SJSA1 (cell line): ENCODE results near the gene CUTA. TPM values are rescaled to one million over a fixed set of nuclear protein-coding genes. Genes with fewer than 3 reads are reported as not detected.
A peak's percentile ranks its signal among the peaks of the same experiment; 100 is the strongest.

Experiments used
- DNase-seq, 2 experiments: peaks; one replicate each; pipeline ENCODE4 v3.0.0-alpha.2; 2015 to 2020; ENCODE audit warnings: low spot score in 2 of 2, low read depth in 1 of 2
- H3K27ac ChIP-seq: fragments of 250-450 bp; sonication (Bioruptor Pico); 2 replicates; pipeline ENCODE4 v1.5.1; 2020; ENCODE audit warnings: mild to moderate bottlenecking, moderate library complexity
- H3K27me3 ChIP-seq: fragments of 250-450 bp; sonication (Bioruptor Pico); replicated peaks from 2 replicates; pipeline ENCODE4 v1.5.1; 2020; ENCODE audit warnings: mild to moderate bottlenecking, moderate library complexity
- H3K36me3 ChIP-seq: fragments of 250-450 bp; sonication (Bioruptor Pico); 2 replicates; pipeline ENCODE4 v1.5.1; 2020; ENCODE audit warnings: mild to moderate bottlenecking
- H3K4me1 ChIP-seq: fragments of 250-450 bp; sonication (Bioruptor Pico); replicated peaks from 2 replicates; pipeline ENCODE4 v1.6.1; 2021; ENCODE audit warnings: mild to moderate bottlenecking
- H3K4me3 ChIP-seq: fragments of 250-450 bp; sonication (Bioruptor Pico); 2 replicates; pipeline ENCODE4 v1.5.1; 2020; ENCODE audit warnings: mild to moderate bottlenecking
- H3K9me3 ChIP-seq: fragments of 250-450 bp; sonication (Bioruptor Pico); replicated peaks from 2 replicates; pipeline ENCODE4 v1.5.1; 2020; ENCODE audit warnings: mild to moderate bottlenecking
- total RNA-seq: library from RNA; depleted of rRNA; stranded (reverse); fragments of >200 nt; shearing (Covaris generic); gene quantifications from 2 replicates; pipeline ENCODE4 v1.2.3, GENCODE V29; 2014

The CUTA gene
- total RNA-seq, 1 experiment from 2014 or later, result 201 TPM

DNA sequence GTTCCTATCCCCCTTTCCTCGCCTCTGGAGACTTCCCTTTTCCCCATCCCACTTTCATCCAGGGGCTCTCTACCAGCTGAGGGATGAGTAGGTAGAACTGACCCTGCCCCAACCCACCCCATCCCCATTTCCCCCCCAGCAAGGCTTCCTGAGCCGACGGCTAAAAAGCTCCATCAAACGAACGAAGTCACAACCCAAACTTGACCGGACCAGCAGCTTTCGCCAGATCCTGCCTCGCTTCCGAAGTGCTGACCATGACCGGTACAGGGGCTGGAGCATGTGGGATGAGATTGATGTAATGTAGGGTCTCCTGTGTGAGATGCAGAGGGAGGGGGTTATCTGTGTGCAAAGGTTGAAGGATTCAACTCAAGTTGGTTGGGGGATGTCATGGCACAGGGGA, 14.6 kb upstream of the CUTA start:
- Histone ChIP-seq H3K27me3 (no peaks in the 10 kb centered on the region), H3K4me3 (no peak overlapping the region), H3K4me1 (peaks cover 4% of the 10 kb centered on the region), H3K27ac (no peak overlapping the region), H3K36me3 (peaks cover 18% of the 10 kb centered on the region; the same call in 1 of the 2 replicates), H3K9me3 (no peaks in the 10 kb centered on the region; the same call in 1 of the 2 replicates)
- no peak for DNase-seq

DNA sequence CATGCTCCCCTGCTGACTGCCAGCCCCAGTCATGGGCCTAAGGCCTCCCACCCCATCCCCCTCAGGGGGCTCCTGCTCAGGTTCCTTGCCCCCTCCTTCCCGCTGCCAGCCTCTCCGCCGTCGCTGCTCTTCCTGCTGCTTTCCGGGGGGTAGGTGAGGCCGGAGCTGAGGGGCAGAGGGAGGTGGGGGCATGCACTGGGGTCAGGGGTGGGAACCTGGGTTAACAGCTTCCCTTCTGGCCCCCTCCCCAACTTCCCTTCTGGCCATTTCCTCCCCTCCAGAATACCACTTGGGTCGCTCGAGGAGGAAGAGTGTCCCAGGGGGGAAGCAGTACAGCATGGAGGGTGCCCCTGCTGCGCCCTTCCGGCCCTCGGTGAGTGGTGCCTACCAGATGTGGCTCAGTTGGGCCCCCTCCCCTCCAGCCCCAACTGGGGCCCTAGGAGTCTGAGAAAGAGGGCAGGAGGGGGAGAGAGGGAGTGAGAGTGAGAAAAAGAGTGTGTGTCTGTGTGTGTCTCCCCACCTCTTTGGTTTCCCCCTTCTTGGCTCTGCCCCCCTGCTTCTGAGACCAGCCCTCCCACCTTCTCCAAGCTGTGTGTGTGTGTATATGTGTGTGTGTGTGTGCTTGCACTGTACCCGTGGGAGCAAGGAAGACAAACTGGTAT, 14.1 kb upstream of the CUTA start:
- H3K9me3 ChIP-seq, result no peaks in the 10 kb centered on the region; the same call in 1 of the 2 replicates
- no peak overlapping the region for H3K27ac ChIP-seq
- H3K4me3 ChIP-seq, result no peak overlapping the region
- DNase-seq, result no peak
- H3K27me3 ChIP-seq, result no peaks in the 10 kb centered on the region
- peaks cover 10% of the 10 kb centered on the region for H3K4me1 ChIP-seq
- peaks cover 14% of the 10 kb centered on the region; the same call in 1 of the 2 replicates for H3K36me3 ChIP-seq

DNA sequence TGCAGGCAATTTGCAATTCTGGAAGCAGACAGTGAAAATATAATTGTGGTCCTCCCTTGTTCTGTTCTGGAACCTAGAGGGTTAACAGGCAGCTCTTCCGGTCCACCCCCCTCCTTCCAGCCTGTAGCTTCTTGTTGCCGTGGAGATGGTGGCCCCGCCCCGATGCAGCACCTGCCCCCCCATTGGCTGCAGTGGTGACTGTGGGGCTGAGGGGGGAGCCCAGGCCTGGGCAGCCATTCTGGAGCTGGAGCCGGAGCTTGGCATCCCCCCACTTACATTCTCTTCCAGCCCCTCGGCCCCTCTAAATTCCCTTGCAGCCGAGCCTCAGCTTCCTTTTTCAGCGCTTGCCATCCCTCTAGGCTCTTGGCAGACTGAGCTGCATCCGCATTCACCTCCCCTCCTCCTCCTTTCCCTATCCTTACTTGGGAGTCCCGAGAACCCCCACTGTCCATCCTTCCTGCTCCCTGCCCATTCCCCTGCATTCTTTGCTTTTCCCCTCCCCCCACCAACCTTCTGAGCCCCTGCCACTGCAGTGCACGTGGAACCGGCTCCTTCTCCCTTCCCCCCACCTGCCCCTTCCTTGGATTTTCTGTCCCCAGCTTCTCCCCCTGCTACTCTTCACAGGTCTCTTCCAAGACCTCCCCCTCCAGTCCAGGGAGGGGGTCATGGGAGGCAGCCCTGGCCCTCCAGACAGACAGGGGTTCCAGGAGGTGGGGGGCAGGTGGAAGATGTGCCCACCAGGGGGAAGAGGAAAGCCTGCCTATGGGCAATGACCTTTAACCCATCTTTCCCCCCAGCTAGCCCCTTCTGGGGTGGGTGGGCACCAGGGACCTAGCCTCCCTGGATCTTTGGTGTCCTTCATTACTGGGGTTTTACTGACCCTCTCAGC, 13.3 kb upstream of the CUTA start:
- Histone ChIP-seq H3K4me3 (no peak overlapping the region), H3K4me1 (peaks cover 10% of the 10 kb centered on the region), H3K27ac (no peak overlapping the region), H3K9me3 (no peaks in the 10 kb centered on the region; the same call in 1 of the 2 replicates), H3K36me3 (peaks cover 7% of the 10 kb centered on the region; the same call in 1 of the 2 replicates), H3K27me3 (no peaks in the 10 kb centered on the region)
- no peak for DNase-seq

DNA sequence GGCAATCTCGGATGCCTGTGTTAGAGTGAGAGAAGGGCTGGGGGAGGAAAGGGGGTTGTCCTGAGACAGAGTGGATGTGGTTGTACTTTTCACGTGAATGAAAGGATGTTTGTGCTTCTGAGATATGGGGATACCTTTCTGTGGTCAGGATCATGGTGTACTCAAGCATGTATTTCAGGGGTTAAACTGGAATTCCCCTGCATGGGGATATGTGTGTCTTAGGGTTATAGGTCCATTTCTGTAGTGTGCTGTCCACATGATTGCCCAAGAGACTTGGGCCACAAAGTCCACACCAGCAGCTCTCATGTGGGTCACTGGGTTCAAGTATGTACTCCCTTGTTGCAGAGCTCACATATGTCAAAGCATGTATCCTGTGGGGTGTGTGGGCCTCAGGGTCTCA, 12.4 kb upstream of the CUTA start:
- no peak for DNase-seq
- Histone ChIP-seq H3K4me1 (peaks cover 14% of the 10 kb centered on the region), H3K36me3 (0 out of 2 replicates have a peak, but pooled peaks cover 3% of the 10 kb centered on the region), H3K9me3 (no peaks in the 10 kb centered on the region; the same call in 1 of the 2 replicates), H3K27me3 (no peaks in the 10 kb centered on the region), H3K27ac (no peak overlapping the region), H3K4me3 (no peak overlapping the region)

DNA sequence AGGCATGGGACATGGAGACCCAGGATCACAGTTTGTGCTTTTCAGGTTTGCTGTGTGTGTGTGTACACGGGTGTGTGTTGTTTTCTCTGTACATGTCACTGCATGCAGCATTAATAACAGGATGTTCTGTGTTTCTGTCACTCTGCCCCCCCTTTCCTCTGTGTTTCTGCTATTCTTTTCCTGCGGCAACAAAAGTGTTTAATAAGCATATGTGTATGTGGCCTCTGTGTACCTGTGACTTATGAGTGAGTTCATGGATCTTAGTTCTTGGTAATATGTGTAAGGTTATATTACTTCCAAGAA, 11.8 kb upstream of the CUTA start:
- DNase-seq, result no peak
- no peaks in the 10 kb centered on the region for H3K27me3 ChIP-seq

DNA sequence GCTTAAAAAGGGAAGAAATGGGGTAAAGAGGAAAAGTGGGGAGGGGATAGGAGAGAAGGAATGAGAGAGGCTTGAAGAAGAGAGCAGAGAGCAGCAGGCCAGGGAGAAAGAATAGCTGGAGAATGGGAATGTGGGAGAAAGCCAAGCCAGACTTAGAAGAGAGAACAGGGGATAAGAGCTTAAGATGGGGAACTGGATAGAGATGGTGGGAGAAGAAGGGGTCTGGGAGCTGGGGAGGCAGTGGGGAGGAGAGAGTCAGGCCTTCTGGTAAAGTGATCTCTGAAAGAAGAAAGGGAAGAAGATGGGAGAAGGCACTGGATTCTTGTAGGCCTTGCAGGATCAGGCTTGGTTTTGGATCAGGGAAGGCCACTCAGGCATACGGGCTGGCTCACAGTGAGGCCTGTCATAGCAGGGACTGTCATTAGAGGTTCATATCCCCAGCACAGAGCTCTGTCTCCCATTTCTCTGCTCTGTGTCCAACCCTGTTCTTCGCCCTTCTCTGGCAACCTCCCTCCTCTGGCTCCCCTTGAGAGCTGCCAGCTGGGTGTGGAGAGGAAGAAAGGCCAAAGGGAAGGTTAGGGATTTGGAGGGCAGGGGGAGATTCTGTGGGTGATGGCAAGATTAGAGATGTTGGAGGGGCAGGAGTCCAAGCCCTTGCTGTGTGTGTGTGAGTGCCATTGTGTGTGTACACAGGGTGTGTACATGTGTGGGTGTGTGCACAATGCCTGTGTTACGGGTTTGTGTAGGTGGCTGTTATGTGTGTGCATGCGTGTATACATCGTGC, 11.3 kb upstream of the CUTA start:
- Histone ChIP-seq H3K27ac (no peak overlapping the region), H3K27me3 (no peaks in the 10 kb centered on the region), H3K4me1 (peaks cover 25% of the 10 kb centered on the region), H3K9me3 (no peaks in the 10 kb centered on the region; the same call in 1 of the 2 replicates), H3K4me3 (no peak overlapping the region), H3K36me3 (no peaks in the 10 kb centered on the region)
- no peak for DNase-seq

More for the DNA sequence above, 11.8 kb upstream of the CUTA start:
- Histone ChIP-seq H3K36me3 (no peaks in the 10 kb centered on the region), H3K9me3 (no peaks in the 10 kb centered on the region; the same call in 1 of the 2 replicates), H3K27ac (no peak overlapping the region), H3K4me1 (peaks cover 21% of the 10 kb centered on the region), H3K4me3 (no peak overlapping the region)

DNA sequence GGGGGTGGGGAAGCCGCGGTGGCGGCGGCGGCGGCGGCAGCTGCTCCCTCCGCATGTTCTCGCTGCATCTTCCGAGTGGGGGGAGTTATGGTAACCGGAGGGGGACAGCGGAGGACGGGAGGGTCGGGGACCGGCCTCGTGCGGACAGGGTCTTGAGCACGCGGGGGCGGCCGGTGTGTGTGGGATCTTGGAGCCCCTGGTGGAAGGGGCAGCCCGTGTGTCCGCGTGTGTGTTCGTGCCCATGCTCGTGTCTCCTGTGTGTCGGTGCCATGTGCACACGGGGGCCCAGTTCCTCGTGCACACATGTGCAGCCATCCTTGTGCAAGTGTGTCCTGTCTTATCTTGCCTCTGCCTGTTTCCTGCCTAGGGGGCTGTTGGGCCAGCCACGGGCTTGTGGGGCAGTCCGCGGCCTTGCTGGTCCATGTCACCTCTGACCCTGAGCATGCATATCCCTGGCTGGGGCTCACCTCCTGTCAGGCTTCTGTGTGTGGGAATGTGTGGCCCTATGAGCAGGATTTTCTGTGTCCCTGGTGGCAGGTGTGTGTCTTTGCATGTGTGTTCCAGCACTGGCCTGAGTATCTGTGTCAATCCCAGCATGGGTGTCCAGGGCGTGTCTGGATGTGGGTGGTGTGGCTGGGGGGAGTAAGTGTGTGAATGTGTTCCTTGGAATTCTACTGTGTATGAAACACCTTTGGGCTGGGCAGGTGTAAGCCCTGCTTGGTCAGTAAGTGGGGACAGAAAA, 10.5 kb upstream of the CUTA start:
- peaks cover 25% of the 10 kb centered on the region for H3K4me1 ChIP-seq
- H3K27me3 ChIP-seq, result no peaks in the 10 kb centered on the region
- peak overlapping the region; percentile 64 for H3K4me3 ChIP-seq
- no peaks in the 10 kb centered on the region for H3K36me3 ChIP-seq
- H3K27ac ChIP-seq, result no peak overlapping the region
- no peak for DNase-seq
- H3K9me3 ChIP-seq, result no peaks in the 10 kb centered on the region; the same call in 1 of the 2 replicates

DNA sequence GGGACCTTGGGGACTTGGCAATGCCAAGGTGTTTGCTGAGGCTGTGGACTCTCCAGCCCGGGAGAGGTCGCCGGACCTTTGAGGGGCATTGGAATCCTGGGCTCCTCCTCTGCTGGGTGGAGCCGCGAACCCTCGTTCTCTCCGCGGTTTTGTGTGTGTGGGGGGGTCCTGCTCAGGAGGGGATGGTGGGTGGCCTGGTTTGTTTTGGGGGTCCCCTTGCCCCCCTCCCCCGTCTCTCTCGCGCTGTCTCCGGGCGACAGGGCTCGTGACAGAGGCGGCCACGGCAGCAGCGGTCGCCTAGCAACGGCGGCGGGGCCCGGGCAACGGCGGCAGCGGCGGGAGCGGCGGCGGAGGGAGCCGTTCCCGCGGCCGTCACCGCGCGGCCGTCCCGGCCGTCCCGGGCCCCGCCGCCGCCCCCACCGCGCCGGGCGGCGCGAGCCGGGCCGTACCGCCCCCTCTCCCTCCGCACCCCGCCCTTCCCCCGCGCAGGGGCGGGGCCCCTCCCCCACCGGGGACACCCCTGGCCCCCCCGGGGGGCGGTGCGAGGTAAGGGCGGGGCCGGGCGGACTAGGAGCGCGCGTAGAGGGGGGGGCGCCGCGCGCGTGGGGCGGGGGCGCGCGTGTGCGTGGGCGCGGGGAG, 9.8 kb upstream of the CUTA start:
- H3K27ac ChIP-seq, result no peak overlapping the region
- peak in 1 of 2 experiments; percentile 38 for DNase-seq
- H3K27me3 ChIP-seq, result no peaks in the 10 kb centered on the region
- H3K4me3 ChIP-seq, result peak overlapping the region; percentile 64
- no peaks in the 10 kb centered on the region; the same call in 1 of the 2 replicates for H3K9me3 ChIP-seq
- no peaks in the 10 kb centered on the region for H3K36me3 ChIP-seq
- peaks cover 25% of the 10 kb centered on the region for H3K4me1 ChIP-seq

DNA sequence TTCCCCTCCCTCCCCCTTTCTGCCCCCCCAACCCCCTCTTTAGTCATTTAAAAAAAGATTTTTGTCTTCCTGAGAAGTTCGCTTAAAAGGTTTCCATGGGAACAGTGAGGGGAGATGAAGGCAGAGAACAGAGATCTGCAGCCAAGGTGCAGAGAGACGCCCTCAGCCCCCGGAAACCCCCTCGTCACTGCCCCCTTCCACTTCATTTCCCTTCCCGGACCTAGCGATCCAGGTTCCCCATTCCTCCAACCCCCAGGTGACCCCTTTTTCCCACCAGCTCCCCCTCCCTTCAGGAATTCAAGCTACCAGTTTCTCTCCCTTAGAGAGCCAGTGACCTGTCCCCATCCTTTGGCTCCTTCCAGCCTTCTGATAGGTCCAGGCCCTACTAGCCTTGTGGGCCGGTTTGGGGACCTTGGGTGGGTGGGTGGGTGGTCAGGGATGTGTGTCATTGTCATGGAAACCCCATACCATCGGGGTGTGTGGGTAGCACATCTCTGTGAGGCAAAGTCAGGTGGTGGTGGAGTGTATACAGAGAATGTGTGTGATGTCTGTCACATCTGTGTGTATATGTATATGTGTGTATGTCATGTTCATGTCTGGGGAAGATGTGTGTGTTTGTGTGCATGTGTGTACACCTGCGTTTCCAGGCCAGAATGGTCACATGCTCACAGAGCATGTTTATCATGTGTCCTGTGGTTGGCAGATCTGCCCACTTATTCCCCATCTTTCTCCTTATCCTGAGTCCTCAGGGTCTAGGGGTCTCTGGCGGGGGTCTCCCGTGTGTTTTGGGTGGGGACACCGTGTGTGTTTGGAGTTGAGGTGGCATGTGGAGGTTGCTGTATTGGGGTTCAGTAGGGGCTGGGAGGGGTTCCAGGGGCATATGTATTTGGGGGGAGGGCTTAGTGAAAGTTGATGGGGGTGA, 8.9 kb upstream of the CUTA start:
- H3K4me3 ChIP-seq, result peak overlapping the region; percentile 64
- DNase-seq, result no peak
- no peak overlapping the region for H3K27ac ChIP-seq
- no peaks in the 10 kb centered on the region for H3K27me3 ChIP-seq
- no peaks in the 10 kb centered on the region; the same call in 1 of the 2 replicates for H3K9me3 ChIP-seq
- no peaks in the 10 kb centered on the region for H3K36me3 ChIP-seq
- peaks cover 25% of the 10 kb centered on the region for H3K4me1 ChIP-seq

DNA sequence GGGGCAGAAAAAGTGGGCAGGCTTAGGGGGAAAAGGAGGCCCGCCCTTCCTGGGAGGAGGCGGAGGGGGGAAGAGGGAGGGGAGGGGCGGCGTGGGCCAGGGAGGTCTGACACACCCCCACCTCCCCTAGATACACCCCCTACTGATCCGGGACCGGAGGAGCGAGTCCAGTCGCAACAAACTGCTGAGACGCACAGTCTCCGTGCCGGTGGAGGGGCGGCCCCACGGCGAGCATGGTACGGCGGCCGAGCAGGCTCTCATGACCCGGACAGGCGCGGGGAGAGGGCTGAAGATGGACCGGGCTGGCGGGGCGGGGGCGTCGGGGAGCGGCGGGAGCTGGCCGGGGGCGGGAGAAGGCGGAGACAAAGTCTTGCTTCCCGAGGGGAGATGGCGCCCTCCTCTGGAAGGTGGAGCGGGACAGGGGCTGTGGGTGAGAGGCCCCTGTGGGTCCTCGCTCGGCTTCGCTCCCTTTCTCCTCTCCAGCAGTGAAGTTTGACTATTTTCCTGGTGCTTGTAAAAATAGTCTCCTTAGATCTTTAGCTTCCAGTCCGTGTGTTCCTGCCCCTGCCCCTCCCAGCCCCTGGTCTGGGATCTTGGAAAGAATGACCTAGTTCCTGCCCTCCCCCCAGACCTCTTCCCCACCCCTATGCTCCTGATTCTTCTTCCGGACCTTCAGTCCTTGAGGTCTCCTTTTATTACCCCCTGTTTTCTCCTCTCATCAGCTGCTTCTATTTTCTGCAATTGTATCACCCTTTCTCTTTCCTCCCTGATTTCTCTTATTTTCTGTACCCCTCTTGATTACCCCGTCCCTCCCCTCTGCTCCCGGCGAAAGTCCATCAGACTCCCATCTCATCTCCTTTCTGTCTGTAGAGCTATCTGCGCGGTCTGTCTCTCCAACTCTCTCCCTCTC, 8.0 kb upstream of the CUTA start:
- no peaks in the 10 kb centered on the region for H3K27me3 ChIP-seq
- H3K27ac ChIP-seq, result peak overlapping the region; percentile 58
- H3K4me3 ChIP-seq, result peak overlapping the region; percentile 39
- peaks cover 25% of the 10 kb centered on the region for H3K4me1 ChIP-seq
- H3K9me3 ChIP-seq, result no peaks in the 10 kb centered on the region; the same call in 1 of the 2 replicates
- no peaks in the 10 kb centered on the region for H3K36me3 ChIP-seq
- peak; percentile 82 to 90 for DNase-seq
